Mesodermal cell (in vitro differentiated cells): ENCODE data around the gene OR10AG1.

Experiments used
- H3K27ac ChIP-seq: 2 replicates; pipeline ENCODE4 v1.7.0; 2013; ENCODE audit warnings: mild to moderate bottlenecking, low read depth, low read length, moderate library complexity; ENCODE audit not compliant: severe bottlenecking
- H3K36me3 ChIP-seq: 2 replicates; pipeline ENCODE4 v1.7.1; 2013; ENCODE audit warnings: mild to moderate bottlenecking, low read length, moderate library complexity; ENCODE audit not compliant: control insufficient read depth, insufficient read depth
- H3K4me1 ChIP-seq: one replicate; pipeline ENCODE4 v1.7.1; 2013; ENCODE audit warnings: mild to moderate bottlenecking, low read length; ENCODE audit not compliant: insufficient read depth, control insufficient read depth, poor library complexity, severe bottlenecking
- H3K4me3 ChIP-seq: 2 replicates; pipeline ENCODE4 v1.7.0; 2013; ENCODE audit warnings: low read length, control low read depth, mild to moderate bottlenecking; ENCODE audit not compliant: insufficient read depth, poor library complexity, severe bottlenecking; ENCODE audit errors: extremely low read depth
- H3K9me3 ChIP-seq: 2 replicates; pipeline ENCODE4 v1.7.1; 2013; ENCODE audit warnings: mild to moderate bottlenecking, low read length, moderate library complexity; ENCODE audit not compliant: control insufficient read depth
- WGBS, 2 experiments: methylation state at CpG; one replicate each; pipeline ENCODE4 v1.1.5; 2013; ENCODE audit warnings: missing lambda C conversion rate in 2 of 2; ENCODE audit not compliant: insufficient coverage in 2 of 2; 5-methylcytosine and 5-hydroxymethylcytosine counted together

The OR10AG1 gene

DNA sequence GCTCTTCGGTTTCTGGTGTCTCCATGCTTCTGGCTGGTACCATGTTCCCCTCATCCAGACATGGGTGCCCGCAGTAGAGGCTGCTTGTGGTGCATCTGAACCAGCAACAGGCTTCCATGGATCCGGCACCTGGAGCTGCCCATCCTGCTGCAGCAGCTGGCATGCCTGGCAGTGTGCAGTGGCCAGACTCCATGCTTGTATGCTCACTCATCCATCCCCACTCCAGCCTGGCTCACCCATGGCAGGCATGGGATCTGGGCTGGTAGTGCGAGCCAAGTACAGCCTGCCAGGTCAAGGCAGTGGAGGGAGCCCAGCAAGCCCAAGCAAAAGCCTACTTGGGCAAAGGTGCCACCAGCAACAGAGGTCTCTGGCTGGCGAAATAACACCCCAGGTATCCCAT is 49.2 kb downstream of the OR10AG1 start:
- Histone ChIP-seq H3K36me3 (no peaks in the 10 kb centered on the region), H3K4me3 (no peak overlapping the region), H3K9me3 (peaks cover 6% of the 10 kb centered on the region), H3K27ac (no peak overlapping the region), H3K4me1 (no peaks in the 10 kb centered on the region)
- WGBS, 2 experiments = 68 to 83% methylated on average over 3 to 4 of the region's 5 CpGs
